NCI-H2227 treated with DMSO at 0.1 percent for 48 hours (cell line): Measurements from ENCODE around the gene CNTN4.

Source experiments
- DNase-seq: peaks from one replicate; lab custom pipeline; 2025; lab: John Stamatoyannopoulos, UW

CNTN4 gene

GRCh38 chr3:2861120-2861519, 762.5 kb downstream of the CNTN4 start:
- DNase-seq: no peak

DNA sequence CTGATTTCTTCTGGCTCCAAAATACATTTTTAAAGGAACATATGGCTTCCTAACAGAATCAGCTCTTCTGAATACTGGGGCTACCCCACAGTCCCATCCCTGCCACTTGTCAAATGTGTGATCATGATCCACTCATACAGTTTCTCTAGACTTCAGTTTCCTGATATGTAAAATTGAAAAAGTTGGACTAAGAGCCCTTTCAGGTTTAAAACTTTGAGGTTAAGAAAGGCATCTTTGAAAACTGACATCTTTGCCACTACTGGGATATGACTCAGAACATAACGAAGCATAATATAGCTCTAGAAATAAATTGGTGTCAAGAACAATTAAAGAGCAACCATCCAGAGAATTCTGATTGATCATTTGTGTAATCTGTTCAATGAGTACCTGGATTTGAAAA, 763.3 kb downstream of the CNTN4 start:
- DNase-seq: no peak

- DNase-seq: no peak
Observed at GRCh38 chr3:2862366-2862765, 763.7 kb downstream of the CNTN4 start.

DNA sequence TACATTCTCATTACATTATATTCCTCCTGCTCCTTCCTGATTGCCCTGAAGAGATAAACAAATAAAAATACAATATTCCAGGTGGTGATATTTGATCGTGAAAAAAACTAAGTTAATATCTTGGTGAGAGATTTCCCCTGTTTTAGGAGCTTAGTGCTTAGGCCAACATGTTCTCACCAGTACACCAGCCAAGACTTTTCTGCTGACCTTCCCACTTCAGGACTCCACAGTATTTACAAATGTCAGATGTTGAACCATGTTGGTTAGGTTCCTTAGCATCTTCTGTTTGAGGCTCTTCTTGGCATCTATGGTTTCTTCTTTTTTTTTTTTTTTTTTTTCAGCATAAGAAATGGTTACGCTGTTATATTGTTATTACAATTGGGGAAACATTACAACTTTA, 764.5 kb downstream of the CNTN4 start:
- DNase-seq: no peak

DNA sequence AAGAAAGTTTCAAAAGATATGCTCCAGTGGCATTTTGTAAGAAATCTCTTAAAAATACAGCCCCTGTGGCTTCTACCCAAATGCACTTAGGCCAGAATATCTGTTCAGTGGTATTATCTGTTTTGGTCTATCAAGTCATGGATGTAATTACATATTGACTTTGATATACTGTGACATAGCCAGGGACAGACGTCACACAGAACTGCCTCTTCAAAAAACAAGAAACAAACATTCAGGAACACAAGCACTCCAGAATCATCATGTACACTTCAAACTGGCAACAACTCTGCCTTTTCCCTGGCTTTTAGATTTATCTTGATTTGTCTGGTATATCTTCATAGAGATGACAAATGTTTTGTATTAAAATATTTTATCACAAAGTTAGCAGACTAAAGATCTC, 771.2 kb downstream of the CNTN4 start:
- DNase-seq: no peak

DNA sequence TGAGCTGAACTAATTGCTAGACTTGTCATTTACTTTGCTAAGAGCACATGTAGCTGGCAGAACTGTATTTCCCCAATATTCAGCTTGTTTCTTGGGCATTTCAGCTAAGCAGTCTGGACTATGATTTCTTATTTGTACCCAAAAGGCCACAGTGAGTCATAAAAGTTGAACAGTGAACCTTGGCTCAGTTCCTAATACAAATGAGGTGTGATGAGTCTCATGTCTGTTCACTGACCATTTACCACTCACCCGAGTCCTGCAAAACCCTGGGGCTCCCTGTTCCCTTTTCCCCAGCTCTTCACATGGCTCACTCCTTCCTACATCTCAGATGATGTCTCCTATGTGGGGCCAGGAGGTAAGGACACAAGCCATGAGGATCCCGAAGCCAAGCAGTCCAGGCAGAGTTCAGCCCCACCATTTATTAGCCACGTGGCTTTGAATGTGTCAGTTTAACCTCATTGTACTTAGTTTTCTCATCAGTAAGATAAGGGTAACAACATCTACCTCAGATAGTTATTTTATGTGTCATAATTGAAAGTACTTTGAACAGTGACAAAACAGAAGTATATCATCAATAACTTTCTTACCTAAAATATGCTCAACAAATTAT, 772.2 kb downstream of the CNTN4 start:
- no peak for DNase-seq

GRCh38 chr3:2872884-2873283, 774.2 kb downstream of the CNTN4 start:
- no peak for DNase-seq

GRCh38 chr3:2873986-2874385, 775.3 kb downstream of the CNTN4 start:
- DNase-seq: no peak

GRCh38 chr3:2875699-2876098, 777.0 kb downstream of the CNTN4 start:
- no peak for DNase-seq

GRCh38 chr3:2876362-2876761, 777.7 kb downstream of the CNTN4 start:
- no peak for DNase-seq

- DNase-seq: no peak
Observed at GRCh38 chr3:2879023-2879422, 780.4 kb downstream of the CNTN4 start.

DNA sequence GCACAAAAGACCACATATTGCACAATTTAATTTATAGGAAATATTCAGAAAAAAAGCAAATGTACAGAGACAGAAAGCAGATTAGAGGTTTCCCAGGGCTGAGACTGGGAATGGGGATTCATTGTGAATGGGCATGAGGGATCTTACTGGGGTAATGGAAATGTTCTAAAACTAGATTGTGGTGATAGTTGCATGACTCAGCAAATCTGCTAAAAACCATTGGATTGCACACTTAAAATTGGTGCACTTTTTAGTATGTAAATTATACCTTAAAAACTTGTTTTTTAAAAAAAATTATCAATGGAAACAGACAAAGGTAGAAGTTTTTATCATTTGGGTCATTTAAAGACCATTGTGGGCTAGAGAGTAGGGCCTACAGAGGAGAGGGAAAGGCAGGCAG, 780.9 kb downstream of the CNTN4 start:
- DNase-seq: no peak

GRCh38 chr3:2880218-2880756, 781.6 kb downstream of the CNTN4 start:
- no peak for DNase-seq

DNA sequence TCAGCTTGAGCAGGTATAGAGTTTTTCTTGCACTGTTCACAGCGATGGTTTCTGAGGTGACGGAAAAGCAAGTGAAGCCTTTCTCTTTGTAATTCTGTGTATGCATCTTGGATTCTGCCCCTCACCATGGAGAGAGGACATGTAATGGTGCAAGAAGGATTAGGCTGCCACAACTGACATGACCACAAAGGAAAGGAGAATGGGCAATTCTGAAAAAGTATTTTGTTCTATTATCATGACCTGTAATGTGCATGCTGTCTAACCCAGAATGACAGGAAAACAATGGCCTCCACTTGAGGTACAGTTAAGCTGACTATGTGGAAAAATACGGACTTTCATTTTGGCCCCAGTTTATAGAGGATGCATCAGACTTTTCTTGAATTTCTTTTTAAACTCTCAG, 784.6 kb downstream of the CNTN4 start:
- DNase-seq: no peak

GRCh38 chr3:2888592-2888991, 789.9 kb downstream of the CNTN4 start:
- DNase-seq: no peak

DNA sequence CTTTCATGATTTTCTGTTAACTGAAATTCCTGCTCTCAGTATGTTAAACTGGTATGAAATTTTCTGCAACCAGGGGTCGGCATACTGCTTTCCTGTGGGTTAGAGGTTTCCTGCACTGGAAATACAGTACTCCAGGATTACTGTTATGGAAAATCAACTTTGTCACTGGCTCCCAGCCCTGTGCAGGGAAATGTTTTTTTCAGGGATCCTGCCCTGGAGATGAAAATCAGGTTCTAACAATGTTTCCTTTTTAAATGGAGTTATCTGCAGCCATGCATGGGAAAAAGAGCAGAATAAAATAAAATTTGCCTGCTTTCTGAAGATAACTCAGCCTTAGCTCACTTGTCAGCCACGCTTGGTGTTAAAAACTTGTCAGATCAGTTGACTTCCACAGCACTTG, 791.1 kb downstream of the CNTN4 start:
- no peak for DNase-seq

DNA sequence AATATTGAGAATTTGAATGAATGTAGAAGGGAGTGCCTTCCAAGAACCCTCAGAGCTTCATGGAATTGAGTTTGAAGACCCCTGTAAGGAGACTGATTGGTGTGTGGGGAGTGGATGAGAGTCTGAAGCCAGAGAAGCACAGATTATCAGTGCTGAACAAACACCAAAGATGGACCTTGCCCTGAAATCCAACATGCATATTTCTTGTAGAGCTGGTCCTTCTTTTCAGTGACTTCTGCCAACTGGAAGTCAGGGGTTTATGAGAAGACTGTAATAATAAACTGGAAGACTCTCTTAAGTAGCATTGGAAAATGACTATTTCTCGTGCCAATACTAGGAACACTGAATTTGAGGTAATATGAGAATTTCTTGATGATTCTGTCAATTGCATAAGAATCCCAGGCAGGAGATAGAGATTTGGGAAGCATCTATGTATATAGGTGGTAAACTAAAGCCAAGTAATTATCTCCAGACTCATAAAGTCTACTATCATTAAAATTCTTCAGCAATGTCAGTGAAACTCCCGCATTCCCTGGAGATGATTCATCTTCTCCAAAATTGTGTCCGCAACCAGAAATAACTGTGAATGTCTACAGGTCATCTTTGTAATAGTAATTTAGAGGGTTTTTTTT, 797.8 kb downstream of the CNTN4 start:
- DNase-seq: no peak

- no peak for DNase-seq
Observed at GRCh38 chr3:2897821-2898220, 799.2 kb downstream of the CNTN4 start.

GRCh38 chr3:2898591-2899353, 800.1 kb downstream of the CNTN4 start:
- no peak for DNase-seq

DNA sequence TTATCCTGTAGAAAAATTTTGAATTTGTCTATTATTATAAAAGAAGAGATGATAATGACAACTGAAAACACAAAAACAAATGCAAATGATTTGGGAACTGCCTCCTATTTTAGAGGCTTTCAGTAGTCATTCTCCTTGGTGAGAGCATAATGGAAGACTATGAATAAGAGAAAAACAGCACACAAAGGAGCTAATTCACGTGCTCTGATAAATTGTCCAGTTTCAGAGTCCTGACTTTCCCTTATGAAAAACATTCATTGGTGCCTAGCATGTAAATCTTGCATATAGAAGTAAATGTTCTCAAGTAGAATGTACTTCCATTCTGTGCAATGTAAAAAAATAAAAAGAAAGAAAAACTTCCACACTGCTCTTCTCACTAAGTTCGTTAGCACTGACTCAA, 805.4 kb downstream of the CNTN4 start:
- no peak for DNase-seq

DNA sequence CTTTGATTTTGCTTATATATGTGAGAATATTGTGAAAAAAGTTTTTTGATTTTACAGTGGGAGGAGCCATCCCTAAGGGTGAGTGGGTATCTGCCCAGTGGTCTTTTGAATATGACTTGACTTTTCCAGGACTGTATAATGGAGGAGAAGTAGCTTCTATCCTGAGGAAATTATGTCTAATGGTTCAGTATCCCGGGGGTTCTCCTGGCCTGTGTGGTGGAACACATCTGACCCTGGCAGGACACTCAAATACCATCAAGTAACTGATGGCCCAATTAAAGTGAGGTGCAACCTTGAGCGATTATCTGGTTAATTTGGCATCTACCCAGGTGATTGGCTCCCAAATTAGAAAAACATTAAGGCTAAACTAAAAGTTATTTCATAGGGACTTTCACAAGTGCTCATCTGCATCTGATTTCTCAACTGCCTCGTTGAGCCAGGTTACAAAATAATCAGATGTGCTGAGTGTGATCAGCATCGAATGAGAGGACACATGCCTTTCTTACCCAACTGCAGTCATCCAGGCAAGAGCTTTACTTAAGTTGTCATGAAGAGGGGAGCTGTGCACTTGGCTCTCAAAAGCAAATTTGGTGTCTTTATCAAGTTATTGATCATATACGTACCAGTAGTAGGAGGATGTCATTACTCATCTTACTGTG, 810.2 kb downstream of the CNTN4 start:
- DNase-seq: no peak

GRCh38 chr3:2910997-2911396, 812.3 kb downstream of the CNTN4 start:
- DNase-seq: no peak

DNA sequence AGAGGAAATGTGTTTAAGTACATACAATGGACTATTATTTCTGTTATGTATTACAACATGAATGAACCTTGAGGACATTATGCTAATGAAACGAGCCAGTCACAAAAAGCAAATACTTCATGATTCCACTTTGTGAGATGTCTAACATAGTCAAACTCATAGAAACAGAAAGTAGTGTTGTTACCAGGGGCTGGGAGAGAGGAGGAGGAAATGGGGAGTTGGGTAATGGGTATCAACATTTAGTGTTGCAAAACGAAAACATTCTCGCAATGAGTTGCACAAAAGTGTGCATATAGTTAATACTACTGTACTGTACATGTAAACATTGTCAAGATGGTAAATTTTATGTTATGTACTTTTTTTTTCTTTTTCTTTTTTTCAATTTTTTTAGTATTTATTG, 817.2 kb downstream of the CNTN4 start:
- DNase-seq: no peak
